Colonic mucosa (tissue), 4 donors: ENCODE data around the gene FCN3. TPM values are rescaled to one million over a fixed set of nuclear protein-coding genes. Genes with fewer than 3 reads are reported as not detected.

Source experiments
- DNase-seq: peaks from one replicate; pipeline ENCODE4 v3.0.0-alpha.2; 2020
- H3K27ac ChIP-seq: fragments of 200-600 bp; one replicate; pipeline ENCODE4 v1.8.0; 2021
- H3K27me3 ChIP-seq: fragments of 200-600 bp; one replicate; pipeline ENCODE4 v1.8.0; 2021
- H3K36me3 ChIP-seq: fragments of 200-600 bp; one replicate; pipeline ENCODE4 v1.8.0; 2021
- H3K4me1 ChIP-seq: fragments of 200-600 bp; one replicate; pipeline ENCODE4 v1.8.0; 2021; ENCODE audit warnings: mild to moderate bottlenecking
- H3K4me3 ChIP-seq: fragments of 200-600 bp; one replicate; pipeline ENCODE4 v1.8.0; 2021
- H3K9ac ChIP-seq, 2 donors: one replicate each; pipeline ENCODE4 v1.7.0; 2013; ENCODE audit warnings: control low read depth in 2 of 2, low read depth in 2 of 2, low read length in 2 of 2
- H3K9me3 ChIP-seq: fragments of 200-600 bp; one replicate; pipeline ENCODE4 v1.8.0; 2021
- intact Hi-C: fragments of 100-400 bp; cut with DNase I; formaldehyde crosslinking; loops from one replicate; pipeline ENCODE4 v1.14.1; 2022
- total RNA-seq, 2 donors: library from RNA; stranded (reverse); fragmentation: NEBNext Ultra II Directional in 1 of 2; extraction: Animal tissue kit (Norgen Biotek cat#: 25700) in 1 of 2; gene quantifications; one replicate each; pipeline ENCODE4 v1.2.1, GENCODE V29; 2021
- TF ChIP-seq, protein P1 (sequence below): fragments of 200-600 bp; IDR thresholded peaks from one replicate; pipeline ENCODE4 v1.8.0; 2022; ENCODE audit warnings: antibody characterized with exemption, mild to moderate bottlenecking
- donor health status: healthy.
- donor health status: DM: no; HTN: no; CAD: no.
- donor health status: DM: no; HTN: no; CAD: no.

FCN3 gene
- total RNA-seq, 2 donors from 2014 or later = 0.42 to 1.5 TPM

DNA sequence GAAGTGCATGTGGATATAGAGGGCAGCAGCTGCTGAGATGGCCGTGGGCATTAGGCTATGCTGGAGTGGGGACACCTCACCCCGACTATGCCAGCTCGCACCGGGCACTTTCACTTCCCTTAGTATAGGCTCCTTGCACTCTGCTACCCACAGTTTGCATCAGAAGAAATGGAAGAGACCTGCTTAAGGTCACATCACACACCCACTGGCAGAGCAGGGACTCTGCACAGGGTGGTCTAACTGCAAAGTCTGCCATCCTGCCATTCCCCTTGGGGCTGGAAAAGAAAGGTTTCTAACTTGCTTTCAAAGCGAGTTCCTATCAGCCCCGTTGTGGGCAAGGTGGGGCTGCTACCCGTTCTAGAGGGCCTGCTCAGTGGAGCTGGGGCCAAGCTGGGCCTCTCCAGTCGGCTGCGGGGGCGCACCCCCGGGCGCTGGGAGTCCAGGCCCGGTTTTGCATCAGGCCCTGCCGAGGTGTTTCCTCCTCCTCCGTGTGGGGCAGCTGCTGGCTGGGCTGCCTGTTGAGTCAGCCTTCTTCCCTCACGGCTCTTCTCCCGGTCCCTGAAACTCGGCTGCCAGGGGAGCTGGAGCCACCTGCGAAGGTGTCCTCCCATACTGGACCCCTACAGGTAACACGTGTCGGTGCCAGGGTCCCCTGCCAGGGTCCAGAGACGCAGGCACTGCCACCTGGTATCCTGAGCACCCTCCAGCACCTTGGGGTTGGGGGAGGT is 32.9 kb downstream of the FCN3 start, which contains the start of gene SYTL1:
TSS of gene SYTL1 (plus strand) at position 498 of the 728 bp plus-strand sequence. CDS start 3,313 bp downstream, outside the sequence.
- intact Hi-C loops = no loop called here
- peak within 1 kb of the TSS; percentile 46 for H3K27ac ChIP-seq
- peak within 1 kb of the TSS; percentile 74 to 78 for H3K9ac ChIP-seq
- TF ChIP-seq, protein P1, sequence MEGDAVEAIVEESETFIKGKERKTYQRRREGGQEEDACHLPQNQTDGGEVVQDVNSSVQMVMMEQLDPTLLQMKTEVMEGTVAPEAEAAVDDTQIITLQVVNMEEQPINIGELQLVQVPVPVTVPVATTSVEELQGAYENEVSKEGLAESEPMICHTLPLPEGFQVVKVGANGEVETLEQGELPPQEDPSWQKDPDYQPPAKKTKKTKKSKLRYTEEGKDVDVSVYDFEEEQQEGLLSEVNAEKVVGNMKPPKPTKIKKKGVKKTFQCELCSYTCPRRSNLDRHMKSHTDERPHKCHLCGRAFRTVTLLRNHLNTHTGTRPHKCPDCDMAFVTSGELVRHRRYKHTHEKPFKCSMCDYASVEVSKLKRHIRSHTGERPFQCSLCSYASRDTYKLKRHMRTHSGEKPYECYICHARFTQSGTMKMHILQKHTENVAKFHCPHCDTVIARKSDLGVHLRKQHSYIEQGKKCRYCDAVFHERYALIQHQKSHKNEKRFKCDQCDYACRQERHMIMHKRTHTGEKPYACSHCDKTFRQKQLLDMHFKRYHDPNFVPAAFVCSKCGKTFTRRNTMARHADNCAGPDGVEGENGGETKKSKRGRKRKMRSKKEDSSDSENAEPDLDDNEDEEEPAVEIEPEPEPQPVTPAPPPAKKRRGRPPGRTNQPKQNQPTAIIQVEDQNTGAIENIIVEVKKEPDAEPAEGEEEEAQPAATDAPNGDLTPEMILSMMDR = no peak
- H3K4me3 ChIP-seq = peak within 1 kb of the TSS; percentile 36
- H3K36me3 ChIP-seq = no peaks in the 10 kb centered on the region
- DNase-seq = peak; percentile 74
- H3K9me3 ChIP-seq = no peaks in the 10 kb centered on the region
- H3K27me3 ChIP-seq = no peaks in the 10 kb centered on the region
- H3K4me1 ChIP-seq = no peaks in the 10 kb centered on the region

DNA sequence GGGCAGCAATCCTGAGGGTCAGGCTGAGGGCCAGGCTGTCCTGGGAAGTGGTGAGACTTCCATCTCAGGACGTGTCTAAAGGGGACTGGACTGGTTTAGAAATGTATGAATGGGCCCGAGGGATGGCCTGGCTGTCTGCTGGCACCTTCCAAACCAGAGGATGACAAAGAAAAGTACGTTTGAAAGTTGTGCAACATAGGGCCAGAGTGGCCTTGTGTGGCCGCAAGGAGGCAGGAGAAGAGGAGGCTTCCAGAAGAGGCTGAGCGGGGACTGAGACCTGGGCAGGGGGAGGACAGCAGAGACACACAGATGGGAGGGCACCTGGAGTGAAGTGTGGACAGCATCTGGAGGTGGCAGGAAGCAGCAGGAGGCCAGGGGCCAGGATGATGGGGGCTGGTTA is 35.4 kb downstream of the FCN3 start:
- H3K9ac ChIP-seq = no peak overlapping the region
- no peaks in the 10 kb centered on the region for H3K9me3 ChIP-seq
- H3K27ac ChIP-seq = no peak overlapping the region
- no peak for DNase-seq
- TF ChIP-seq, protein P1 = no peak
- H3K4me1 ChIP-seq = no peaks in the 10 kb centered on the region
- H3K36me3 ChIP-seq = no peaks in the 10 kb centered on the region
- no peaks in the 10 kb centered on the region for H3K27me3 ChIP-seq
- intact Hi-C loops = no loop called here
- H3K4me3 ChIP-seq = no peak overlapping the region

DNA sequence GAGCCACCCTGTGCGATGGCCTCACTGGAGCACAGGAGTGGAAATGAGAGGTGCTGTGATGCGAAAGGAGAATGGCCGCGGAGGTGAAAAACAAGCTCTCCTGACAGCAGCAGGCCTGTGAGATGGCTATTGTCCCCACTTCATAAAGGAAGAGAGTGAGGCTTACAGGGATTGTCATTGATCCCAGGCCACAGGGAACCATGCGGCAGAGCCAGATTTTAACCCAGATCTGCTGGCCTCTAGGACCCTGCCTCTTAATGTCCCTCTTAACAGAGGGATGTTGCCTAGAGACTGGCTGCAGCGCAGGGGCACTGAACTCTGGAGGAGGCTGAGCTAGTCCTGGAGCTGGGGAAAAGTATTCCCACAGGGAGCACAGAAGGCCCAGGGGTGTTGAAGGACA is 35.9 kb downstream of the FCN3 start:
- intact Hi-C loops = no loop called here

DNA sequence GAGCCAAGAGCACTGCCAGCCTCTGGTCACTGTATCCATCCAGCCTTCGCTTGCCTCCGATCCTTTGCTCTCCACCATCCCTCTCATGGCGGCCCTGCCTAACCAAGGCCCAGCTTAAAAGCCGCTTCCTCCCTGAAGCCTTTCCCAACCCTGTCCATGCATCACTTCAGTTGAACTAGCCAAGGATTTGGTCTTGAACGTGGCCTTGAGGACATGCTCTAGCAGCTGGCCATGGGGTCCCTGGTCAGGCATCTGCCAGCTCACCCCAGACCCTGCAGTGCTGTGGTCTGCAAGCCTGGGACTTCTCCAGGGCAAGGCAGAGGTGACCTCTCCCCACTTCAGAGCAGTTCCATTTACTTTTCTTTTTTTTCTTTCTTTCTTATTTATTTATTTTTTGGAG is 37.9 kb downstream of the FCN3 start:
- TF ChIP-seq, protein P1 = no peak
- Histone ChIP-seq H3K9ac (no peak overlapping the region), H3K4me1 (no peaks in the 10 kb centered on the region), H3K9me3 (no peaks in the 10 kb centered on the region), H3K4me3 (no peak overlapping the region), H3K27ac (no peak overlapping the region), H3K36me3 (no peaks in the 10 kb centered on the region), H3K27me3 (no peaks in the 10 kb centered on the region)
- DNase-seq = no peak
- intact Hi-C loops = no loop called here

More for the DNA sequence above, 35.9 kb downstream of the FCN3 start:
- TF ChIP-seq, protein P1 = no peak
- H3K27me3 ChIP-seq = no peaks in the 10 kb centered on the region
- no peak overlapping the region for H3K27ac ChIP-seq
- H3K36me3 ChIP-seq = no peaks in the 10 kb centered on the region
- H3K4me3 ChIP-seq = no peak overlapping the region
- H3K9me3 ChIP-seq = no peaks in the 10 kb centered on the region
- no peak overlapping the region for H3K9ac ChIP-seq
- no peak for DNase-seq
- H3K4me1 ChIP-seq = no peaks in the 10 kb centered on the region

DNA sequence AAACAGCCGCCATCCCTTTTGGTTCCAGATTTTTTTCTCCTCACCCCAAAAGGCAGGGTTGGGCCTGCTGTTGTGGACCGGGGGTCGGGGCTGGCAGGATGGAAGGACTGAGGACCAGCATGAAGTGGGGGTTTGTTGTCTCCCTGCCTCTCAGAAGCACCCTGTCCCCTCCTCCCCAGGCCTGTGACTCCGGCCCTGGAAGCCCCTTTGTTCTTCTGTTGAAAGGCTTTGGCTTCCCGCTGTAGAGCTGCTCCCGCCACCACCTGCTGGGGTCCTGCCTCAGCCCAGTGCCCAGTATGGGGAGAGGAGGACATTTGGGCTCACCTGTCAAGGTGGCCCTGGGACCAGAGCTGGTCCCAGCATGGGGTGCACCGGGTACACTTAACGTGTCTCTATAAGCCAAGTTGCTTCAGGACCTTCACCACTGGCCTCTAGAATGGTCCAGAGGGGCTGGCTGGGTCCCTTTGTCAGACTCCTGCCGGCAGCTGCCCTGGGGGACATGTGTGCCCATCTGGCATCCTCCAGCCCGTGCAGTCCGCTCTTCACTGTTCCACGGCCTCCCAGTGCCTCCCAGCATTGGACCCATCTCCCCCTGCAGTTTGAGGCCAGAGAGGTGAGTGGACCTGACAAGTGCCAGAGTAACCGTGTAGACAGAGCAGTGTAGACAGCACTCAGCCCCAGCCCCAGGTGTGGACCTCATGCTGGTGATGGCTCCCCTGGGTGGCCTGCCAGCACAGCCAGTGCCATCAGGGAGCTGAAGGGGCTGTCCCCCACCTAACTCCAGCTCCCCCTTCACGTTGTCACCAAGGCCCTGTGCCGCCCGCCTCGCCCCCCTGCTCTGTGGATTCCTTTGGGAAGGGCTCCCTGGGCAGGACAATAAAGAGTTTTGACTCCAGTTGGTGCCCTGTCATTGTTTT is 38.9 kb downstream of the FCN3 start:
- no peak for DNase-seq
- Histone ChIP-seq H3K27ac (no peak overlapping the region), H3K9me3 (no peaks in the 10 kb centered on the region), H3K36me3 (no peaks in the 10 kb centered on the region), H3K4me3 (no peak overlapping the region), H3K4me1 (no peaks in the 10 kb centered on the region), H3K27me3 (no peaks in the 10 kb centered on the region), H3K9ac (no peak overlapping the region)
- intact Hi-C loops = no loop called here
- TF ChIP-seq, protein P1 = no peak
